ENCODE results near the gene SPIN3. TPM values are rescaled to one million over a fixed set of nuclear protein-coding genes. Genes with fewer than 3 reads are reported as not detected.
A peak's percentile ranks its signal among the peaks of the same experiment; 100 is the strongest.
"Not testable (repeated sequence)": the region's sequence is repeated elsewhere in the genome, so short reads cannot be mapped to it uniquely, and the experiment has no call there.

SPIN3 gene
- total RNA-seq = 10 to 100 TPM; 13.4 to 17.1 (median 13.8) TPM

DNA sequence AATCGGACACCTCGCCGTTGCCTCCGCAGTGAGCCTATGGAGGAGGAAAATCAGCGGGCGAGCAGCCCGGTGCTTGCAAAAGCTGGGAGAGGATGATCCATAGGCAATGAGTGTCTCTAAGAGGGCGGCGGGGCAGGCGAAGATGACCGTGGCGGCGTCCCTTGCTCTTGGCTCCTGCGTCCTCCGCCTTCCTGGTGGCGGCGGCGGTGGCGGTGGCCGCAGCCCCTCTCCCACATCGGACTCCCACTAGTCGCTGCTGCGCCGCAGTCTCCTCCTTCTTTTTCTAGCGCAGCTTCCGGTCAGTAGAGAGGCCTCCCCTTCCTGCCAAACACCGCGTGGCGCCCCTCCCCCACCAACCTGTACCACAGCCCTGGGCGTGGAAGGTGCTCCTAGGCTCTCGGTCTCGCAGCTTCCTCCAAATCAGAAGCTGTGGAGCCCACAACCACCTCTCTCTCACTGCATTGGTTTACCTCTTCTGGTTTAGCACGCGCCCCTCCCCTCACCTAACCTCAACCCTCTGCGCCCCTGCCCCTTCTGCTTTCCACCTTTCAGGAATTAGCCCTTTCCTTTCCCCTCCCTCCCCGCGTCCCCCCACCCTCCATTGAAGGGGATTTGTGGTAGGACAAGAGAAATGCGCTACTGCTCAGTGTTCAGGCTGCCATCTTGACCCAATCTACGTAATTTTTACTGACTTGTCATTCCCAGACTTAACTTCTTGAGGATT, at the start of gene SPIN3:
Gene SPIN3, minus strand, starts transcription at position 271 of the 724 bp plus-strand sequence. CDS start 594 bp downstream, outside the sequence.
- H3K27ac ChIP-seq = peak within 1 kb of the TSS; percentile 75 to 86
- H3K9me3 ChIP-seq = no peaks in the 10 kb centered on the region
- intact Hi-C loops (cut with DNase I; ENCODE audit: low total_unique reads) = no loop called here
- TF ChIP-seq POLR2AphosphoS5 (IDR thresholded peaks at IDR 0.05) (peak in 1 of 3 donors; percentile 47), POLR2A (IDR thresholded peaks at IDR 0.05) (no peak)
- TF ChIP-seq, protein P1, sequence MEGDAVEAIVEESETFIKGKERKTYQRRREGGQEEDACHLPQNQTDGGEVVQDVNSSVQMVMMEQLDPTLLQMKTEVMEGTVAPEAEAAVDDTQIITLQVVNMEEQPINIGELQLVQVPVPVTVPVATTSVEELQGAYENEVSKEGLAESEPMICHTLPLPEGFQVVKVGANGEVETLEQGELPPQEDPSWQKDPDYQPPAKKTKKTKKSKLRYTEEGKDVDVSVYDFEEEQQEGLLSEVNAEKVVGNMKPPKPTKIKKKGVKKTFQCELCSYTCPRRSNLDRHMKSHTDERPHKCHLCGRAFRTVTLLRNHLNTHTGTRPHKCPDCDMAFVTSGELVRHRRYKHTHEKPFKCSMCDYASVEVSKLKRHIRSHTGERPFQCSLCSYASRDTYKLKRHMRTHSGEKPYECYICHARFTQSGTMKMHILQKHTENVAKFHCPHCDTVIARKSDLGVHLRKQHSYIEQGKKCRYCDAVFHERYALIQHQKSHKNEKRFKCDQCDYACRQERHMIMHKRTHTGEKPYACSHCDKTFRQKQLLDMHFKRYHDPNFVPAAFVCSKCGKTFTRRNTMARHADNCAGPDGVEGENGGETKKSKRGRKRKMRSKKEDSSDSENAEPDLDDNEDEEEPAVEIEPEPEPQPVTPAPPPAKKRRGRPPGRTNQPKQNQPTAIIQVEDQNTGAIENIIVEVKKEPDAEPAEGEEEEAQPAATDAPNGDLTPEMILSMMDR (IDR thresholded peaks at IDR 0.05) = no peak
- H3K36me3 ChIP-seq = no peaks in the 10 kb centered on the region
- H3K4me3 ChIP-seq = peak within 1 kb of the TSS; percentile 62 to 77 (median 62)
- DNase-seq (ENCODE audit: low spot score in 2 of 2) = peak; percentile 61 to 77
- no peaks in the 10 kb centered on the region for H3K4me1 ChIP-seq
- peaks cover 0 to 50% of the 10 kb centered on the region in 2 donors for H3K27me3 ChIP-seq

DNA sequence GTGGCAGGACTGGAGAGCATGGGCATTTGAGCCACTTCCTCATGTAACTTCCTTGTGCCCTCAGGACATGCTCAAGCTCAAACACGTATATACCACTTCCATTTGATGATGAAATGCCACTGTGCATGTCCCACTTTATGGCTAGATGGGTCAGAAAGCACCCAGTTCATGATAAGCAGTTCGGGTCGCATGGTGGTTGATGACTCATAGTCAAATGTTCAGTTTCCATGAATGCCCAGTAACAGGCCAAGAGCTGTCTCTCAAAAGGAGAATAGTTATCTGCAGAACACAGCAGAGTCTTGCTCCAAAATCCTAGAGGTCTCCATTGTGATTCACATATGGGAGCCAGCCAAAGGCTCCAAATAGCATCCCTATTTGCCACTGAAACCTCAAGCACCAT, 48.9 kb upstream of the SPIN3 start:
- no peak for DNase-seq (ENCODE audit: low spot score in 2 of 2)
- no peak overlapping the region for H3K27ac ChIP-seq
- peaks cover 0 to 4% of the 10 kb centered on the region in 2 donors for H3K9me3 ChIP-seq
- intact Hi-C loops (cut with DNase I; ENCODE audit: low total_unique reads) = no loop called here
- H3K27me3 ChIP-seq = peaks cover 0 to 56% of the 10 kb centered on the region in 2 donors
- no peak overlapping the region for H3K4me3 ChIP-seq
- H3K4me1 ChIP-seq = no peaks in the 10 kb centered on the region
- TF ChIP-seq POLR2A (IDR thresholded peaks at IDR 0.05) (no peak), POLR2AphosphoS5 (IDR thresholded peaks at IDR 0.05) (no peak)
- TF ChIP-seq, protein P1 (IDR thresholded peaks at IDR 0.05) = no peak
- H3K36me3 ChIP-seq = no peaks in the 10 kb centered on the region

DNA sequence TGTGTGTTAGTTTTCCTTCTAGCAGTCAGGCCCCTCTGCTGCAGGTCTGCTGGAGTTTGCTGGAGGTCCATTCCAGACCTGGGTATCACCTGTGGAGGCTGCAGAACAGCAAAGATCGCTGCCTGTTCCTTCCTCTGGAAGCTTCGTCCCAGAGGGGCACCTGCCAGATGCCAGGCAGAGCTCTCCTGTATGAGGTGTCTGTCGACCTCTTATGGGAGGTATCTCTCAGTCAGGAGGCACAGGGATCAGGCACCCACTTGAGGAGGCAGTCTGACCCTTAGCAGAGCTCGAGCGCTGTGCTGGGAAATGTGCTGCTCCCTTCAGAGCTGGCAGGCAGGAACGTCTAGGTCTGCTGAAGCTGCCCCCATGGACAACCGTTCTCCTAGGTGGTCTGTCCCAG, 41.9 kb upstream of the SPIN3 start:
- intact Hi-C loops (cut with DNase I; ENCODE audit: low total_unique reads) = not testable (repeated sequence)
- peaks cover 4 to 26% of the 10 kb centered on the region in 2 donors for H3K9me3 ChIP-seq

DNA sequence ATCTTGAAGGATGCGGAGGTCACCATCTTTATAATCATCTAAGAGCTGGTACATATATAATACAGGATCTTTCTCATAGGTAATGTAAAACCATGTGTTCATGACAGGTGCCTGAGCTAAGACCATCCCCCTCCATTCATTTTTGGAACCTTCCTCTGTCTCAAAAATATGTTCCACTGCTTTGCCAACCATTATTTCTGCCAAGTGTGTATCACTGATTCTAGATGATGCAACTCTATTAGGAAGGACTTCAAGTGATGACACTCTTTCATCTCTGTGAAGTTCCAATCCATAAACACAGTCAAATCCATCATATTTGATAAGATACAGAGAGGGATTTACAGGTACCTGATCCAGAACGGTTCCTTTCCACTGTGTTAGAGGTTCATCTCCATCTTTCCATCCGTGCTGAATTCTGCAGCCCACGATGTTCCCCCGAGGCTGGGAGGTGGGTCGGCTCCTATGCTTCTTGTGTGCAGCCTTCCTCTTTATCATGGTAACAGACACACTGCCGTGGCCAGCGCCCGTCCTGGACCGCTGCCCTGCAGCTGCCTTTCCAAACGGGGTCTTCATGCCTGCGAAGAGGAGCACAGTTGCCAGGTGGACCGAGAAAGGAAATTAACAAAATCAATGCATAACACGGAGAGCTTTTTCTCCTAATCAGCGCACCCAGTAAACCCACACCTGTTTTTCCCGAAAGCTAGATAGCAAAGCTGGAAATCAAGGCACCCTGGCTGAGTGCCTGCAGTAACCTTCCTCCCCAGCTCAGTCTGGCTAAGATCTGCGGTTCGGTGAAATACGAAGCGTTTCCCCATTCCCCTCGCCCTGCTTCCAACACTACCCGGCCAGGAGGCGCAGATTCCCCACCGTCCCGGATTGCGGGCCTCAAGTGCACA, 718 bp downstream of the SPIN3 start:
- Histone ChIP-seq H3K27me3 (peaks cover 0 to 51% of the 10 kb centered on the region in 2 donors), H3K27ac (peak overlapping the region; percentile 75 to 86), H3K36me3 (no peaks in the 10 kb centered on the region), H3K4me1 (no peaks in the 10 kb centered on the region), H3K9me3 (no peaks in the 10 kb centered on the region), H3K4me3 (peak overlapping the region; percentile 62 to 77 (median 62))
- DNase-seq (ENCODE audit: low spot score in 2 of 2) = no peak
- TF ChIP-seq POLR2A (IDR thresholded peaks at IDR 0.05) = no peak
- no peak for TF ChIP-seq POLR2AphosphoS5 (IDR thresholded peaks at IDR 0.05)
- TF ChIP-seq, protein P1 (IDR thresholded peaks at IDR 0.05) = no peak
- intact Hi-C loops (cut with DNase I; ENCODE audit: low total_unique reads) = no loop called here

More for the DNA sequence above, 41.9 kb upstream of the SPIN3 start:
- H3K4me1 ChIP-seq; DNase-seq (ENCODE audit: low spot score in 2 of 2); H3K36me3 ChIP-seq; H3K4me3 ChIP-seq; H3K27ac ChIP-seq: not testable (repeated sequence)
- peaks cover 0 to 30% of the 10 kb centered on the region in 2 donors for H3K27me3 ChIP-seq

DNA sequence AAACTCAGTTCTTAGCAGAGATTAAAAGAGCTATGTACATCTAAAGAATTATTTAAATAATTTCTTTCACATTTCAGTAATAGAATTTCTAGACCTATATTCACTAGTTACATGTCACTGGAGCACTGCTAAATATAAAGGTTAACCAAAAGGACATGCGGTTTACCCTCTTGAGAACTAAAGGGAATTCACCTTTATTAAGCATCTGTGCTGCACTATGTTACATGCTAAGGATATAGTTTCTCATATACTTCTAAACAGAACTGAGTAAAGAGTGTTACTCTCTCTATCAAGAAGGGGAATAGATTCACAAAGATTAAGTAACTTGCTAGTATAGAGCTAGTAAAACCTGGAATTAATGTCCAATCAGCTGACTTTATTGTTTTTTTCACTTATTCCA, 7.6 kb downstream of the SPIN3 start:
- H3K27me3 ChIP-seq = peaks cover 0 to 33% of the 10 kb centered on the region in 2 donors
- no peaks in the 10 kb centered on the region for H3K36me3 ChIP-seq
- H3K27ac ChIP-seq = no peak overlapping the region
- intact Hi-C loops (cut with DNase I; ENCODE audit: low total_unique reads) = no loop called here
- H3K9me3 ChIP-seq = no peaks in the 10 kb centered on the region
- TF ChIP-seq, protein P1 (IDR thresholded peaks at IDR 0.05) = no peak
- TF ChIP-seq POLR2A (IDR thresholded peaks at IDR 0.05) (no peak), POLR2AphosphoS5 (IDR thresholded peaks at IDR 0.05) (no peak)
- DNase-seq (ENCODE audit: low spot score in 2 of 2) = no peak
- H3K4me1 ChIP-seq = no peaks in the 10 kb centered on the region
- no peak overlapping the region for H3K4me3 ChIP-seq

Data from breast epithelium (tissue), 4 donors.